ENCODE data around the gene SLC51B.
"Not testable (repeated sequence)": the region's sequence is repeated elsewhere in the genome, so short reads cannot be mapped to it uniquely, and the experiment has no call there.

The SLC51B gene

DNA sequence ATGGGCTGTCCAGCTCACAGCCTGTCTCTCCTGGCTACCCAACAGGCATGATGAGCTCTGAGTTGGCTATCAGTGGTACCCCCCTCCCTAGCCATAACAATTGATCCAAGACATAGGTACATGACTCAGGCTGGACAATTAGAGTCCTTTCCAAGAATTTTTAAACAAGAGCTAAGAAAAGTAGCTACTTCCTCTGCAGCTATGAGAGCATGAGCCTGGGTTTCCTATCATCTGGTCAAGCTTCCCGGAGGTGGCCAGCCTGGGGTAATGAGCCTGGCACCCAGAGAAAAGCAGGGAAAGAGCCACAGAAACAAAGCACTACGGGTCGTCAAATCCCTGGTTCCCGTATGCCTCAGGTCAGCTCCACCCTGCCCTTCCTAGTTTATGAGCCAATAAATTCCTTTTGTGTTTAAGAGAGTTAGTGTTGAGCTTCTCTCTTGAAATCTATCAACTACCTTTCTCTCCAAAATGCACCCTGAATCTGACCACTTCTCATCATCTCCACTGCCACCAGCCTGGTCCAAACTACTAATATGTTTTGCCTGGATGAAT is 2.3 kb upstream of the SLC51B start:
- DNase-seq = no peak

DNA sequence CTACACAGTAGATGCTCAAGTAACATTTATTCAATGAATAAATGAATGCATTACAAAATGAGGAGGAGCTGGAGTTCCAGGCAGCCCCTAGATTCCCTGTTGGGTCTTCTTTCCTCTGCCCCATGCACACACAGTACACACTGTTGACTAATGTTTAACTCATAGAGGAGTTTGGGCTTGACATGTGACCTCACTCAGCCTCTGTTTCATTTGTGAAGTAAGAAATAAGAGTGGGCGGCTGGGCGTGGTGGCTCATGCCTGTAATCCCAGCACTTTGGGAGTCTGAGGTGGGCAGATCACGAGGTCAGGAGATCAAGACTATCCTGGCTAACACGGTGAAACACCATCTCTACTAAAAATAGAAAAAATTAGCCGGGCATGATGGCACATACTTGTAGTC is 969 bp upstream of the SLC51B start:
- not testable (repeated sequence) for DNase-seq

DNA sequence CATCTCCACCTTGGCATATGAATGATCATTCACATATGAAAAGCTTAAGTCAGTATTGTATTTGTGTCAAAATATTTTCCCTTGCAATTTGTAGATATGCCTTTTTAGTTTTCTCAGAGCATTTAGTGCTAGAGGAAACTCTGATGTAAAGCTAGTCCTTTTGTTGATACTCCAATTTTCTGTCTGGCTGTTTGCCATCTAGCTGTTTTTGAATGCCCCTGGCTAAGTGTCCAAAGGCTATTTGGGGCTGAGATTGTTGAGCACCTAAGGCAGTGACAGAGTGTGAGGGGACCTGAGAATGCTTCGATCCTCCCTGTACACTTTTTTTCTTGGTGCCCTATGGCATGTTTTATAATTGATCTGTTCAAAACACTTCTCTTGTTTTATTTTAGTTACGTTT is 3.1 kb downstream of the SLC51B start:
- DNase-seq = no peak

DNA sequence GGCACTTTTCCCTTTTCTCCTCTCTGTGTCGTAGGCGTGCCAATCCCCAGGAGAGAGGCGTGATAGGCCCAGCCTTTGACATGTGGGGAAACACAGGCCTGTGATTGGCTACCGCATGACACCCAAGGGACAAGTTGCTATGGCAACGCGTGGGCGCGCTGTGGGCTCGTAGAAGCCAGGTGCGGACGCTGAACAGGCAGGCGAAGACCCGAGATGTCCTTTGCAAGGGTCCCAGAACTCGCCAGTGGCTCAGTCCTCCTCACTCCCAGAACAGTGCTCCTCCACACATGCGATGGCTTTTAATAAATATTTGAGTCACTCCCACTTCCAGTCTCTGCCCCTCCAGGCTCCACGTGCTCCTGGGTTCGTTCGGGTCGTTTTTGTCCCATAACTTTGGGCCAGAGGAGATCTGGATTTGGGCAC is 4.2 kb downstream of the SLC51B start:
- DNase-seq = peak; percentile 89

- DNase-seq = no peak
Measured at GRCh38 chr15:65050270-65050669, 5.1 kb downstream of the SLC51B start.

- no peak for DNase-seq
Measured at GRCh38 chr15:65051266-65051665, 6.1 kb downstream of the SLC51B start.

DNA sequence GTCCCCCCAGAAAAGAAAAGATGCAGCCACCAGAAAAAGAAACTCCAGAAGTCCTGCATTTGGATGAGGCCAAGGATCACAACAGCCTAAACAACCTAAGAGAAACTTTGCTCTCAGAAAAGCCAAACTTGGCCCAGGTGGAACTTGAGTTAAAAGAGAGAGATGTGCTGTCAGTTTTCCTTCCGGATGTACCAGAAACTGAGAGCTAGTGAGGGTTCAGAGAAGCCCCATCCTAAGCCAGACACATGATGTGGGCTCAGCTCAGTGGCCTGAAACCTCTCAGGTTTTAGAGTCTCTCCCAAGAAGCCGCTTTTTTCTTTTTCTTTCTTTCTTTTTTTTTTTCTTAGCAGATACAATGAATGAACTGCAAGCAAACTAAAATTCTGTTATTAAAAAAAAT is 7.8 kb downstream of the SLC51B start:
- no peak for DNase-seq

DNA sequence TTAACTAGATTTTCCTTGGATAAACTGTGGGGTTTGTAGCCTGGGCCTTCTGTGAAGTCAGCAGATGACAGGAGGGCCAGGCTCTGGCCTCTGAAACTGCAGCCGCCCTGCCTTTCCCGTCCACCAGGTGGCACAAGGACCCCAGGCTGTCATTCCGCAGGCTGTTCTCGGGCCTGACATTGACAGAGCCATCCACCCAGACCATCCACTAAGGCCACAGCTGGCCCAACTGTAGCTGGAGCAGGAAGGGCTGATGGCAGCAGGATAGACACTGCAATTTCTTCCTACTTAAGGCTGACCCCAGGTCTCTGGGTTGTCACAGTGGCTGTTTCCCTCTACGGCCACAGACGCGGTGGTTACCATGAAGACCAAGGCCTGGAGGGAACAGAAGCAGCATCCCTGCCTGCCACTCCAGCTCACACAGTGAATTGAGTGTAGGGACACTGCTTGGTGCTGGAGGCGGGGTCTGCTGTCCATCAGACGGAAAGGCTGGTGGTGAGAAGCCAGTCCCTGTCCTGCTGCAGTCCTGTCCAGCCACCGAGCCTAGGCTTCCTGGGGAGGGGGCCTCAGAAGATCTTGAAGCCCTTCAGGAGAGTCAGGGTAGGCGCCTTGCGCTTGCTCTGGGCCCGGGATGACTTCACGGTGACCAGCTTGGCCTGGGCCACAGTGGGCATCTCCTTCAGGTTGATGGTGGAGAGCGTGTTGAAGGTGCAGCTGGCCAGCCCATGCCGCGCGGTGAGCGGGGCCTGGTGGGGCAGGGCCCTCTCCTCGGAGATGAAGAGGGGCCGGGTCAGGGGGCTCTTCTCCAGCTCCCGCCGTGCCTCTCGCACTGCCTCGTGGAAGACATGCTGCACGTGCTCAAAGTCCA is 9.4 kb downstream of the SLC51B start:
- DNase-seq = peak; percentile 50

GRCh38 chr15:65055201-65055870 is 10.1 kb downstream of the SLC51B start:
- no peak for DNase-seq

- DNase-seq = no peak
Measured at GRCh38 chr15:65056106-65056505, 10.9 kb downstream of the SLC51B start.

DNA sequence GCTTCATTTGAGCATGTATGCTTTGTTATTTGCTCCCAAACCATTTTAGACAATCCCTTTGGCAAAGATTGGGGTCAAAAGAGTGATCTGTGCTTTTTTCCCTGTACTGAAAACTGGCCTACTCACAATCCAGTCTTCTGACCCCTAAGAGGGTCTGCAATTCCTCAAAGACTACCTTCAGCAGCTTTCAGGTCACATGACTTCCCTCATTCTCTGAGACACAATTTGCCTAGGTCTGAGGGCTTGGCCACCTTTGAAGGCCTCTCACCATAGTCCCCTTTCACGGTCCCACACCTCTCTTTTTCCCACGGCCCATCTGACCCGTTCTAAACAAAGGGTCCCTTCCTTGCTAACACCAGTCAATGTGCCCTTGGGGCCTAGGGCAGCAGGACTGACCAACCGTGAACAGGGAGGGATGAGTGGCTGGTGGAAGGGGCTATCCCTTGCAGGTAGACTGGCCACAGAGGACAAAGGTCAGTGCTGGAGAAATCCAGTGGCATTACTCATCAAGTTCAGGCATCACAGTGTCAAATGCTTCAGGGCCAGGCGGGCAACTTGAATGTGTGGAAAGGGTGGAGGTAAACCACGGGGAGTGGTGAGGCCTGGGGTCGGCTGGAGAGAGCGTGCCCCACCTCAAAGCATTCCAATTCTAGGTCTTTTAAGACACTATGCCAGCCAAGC is 11.8 kb downstream of the SLC51B start:
- DNase-seq = no peak

- DNase-seq = no peak
Measured at GRCh38 chr15:65057549-65057940, 12.4 kb downstream of the SLC51B start.

GRCh38 chr15:65058394-65059368 is 13.5 kb downstream of the SLC51B start:
- no peak for DNase-seq

DNA sequence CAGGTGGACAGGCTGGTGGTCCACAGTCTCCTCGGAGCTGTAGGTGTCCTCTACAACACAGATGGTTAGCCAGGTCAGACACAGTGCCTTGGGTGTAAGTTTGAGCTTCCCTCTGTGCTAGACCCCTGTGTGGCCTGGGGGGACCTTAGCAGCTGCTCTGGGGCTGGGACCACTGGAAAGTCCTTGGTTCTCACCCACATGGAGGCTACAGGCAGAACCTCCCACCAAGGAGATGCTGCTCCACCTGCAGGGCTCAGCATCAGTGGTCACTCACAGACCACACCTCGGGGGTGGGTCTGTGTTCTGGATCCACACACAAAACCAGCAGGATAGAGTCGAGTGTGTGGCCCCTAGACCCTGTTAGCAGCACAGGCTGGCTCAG is 14.2 kb downstream of the SLC51B start:
- DNase-seq = no peak

GRCh38 chr15:65059931-65060596 is 14.9 kb downstream of the SLC51B start:
- no peak for DNase-seq

- DNase-seq = no peak
Measured at GRCh38 chr15:65060641-65061397, 15.6 kb downstream of the SLC51B start.

DNA sequence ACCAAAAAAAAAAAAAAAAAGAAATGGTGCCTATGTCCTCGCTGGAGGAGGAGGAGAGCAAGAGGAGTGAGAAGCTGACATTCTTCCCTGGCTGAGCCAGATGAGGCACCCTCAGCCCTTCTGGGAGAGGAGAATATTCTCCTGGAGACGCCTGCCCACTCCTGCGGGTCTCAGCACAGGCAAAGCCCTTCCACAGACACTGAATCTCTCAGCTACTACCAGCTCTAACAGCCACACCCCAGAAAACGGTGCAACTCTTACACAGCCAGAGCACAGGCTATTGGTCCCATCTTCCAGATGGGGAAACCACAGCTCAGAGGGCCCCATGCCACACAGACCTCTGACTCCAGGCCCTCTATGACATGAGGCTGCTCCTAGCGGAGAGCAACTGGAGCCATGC is 16.9 kb downstream of the SLC51B start:
- DNase-seq = no peak

DNA sequence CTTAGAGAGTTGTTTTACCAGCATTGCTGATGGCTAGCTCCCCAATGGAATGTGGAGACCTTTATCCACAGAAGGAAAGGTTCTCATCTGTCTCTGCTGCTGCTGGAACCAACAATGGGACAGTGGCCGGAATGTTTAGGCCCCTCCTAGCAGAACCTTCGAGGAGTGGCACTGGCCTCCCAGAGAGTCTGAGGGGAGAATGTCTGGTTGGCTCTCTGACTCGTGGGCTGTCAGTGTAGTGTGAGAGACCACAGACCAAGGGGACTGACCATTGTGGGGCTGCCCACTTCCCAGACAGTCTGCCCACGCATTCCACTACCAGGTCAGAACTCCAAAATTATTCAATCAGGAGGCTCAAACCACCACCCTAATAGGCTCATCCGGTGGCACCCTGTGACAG is 17.5 kb downstream of the SLC51B start:
- DNase-seq = no peak

DNA sequence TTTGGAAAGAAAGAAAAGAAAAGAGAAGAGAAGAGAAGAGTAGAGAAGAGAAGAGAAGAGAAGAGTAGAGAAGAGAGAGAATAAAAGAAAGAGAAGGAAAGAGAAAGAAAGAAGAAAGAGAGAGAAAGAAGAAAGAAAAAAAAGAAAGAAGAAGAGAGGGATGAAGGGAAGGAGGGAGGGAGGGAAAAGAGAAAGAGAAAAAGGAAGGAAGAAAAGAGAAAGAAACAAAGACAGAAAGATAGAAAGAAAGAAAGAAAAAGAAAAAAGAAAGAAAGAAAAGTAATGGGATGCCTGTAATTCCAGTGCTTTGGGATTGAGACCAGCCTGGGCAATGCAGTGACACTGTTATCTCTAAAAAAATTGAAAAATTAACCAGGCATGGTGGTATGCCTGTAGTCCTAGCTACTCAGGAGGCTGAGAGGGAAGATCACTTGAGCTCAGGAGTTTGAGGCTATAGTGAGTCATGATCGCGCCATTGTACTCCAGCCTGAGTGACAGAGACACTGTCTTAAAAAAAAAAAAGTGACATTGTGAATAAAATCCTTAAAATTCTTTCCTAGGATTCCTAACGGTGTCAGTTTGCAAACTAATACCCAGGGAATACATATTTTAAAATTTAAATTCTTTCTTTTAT is 20.9 kb downstream of the SLC51B start:
- no peak for DNase-seq

GRCh38 chr15:65066635-65067316 is 21.6 kb downstream of the SLC51B start:
- no peak for DNase-seq

Measured in activated naive CD4-positive, alpha-beta T cell treated with Interleukin-2 at 50 U/mL for 16 hours (primary cell).